Hepatocyte (in vitro differentiated cells): Measurements from ENCODE around the gene KCNE4. TPM values are rescaled to one million over a fixed set of nuclear protein-coding genes. Genes with fewer than 3 reads are reported as not detected.

Experiments
- DNase-seq: peaks from one replicate; pipeline ENCODE4 v3.0.0-alpha.2; 2016; ENCODE audit warnings: low spot score
- H2AFZ ChIP-seq: fragments of 200-600 bp; sonication (generic); 2 replicates; pipeline ENCODE4 v1.6.0; 2016; ENCODE audit warnings: antibody characterized with exemption, mild to moderate bottlenecking
- H3K27ac ChIP-seq: fragments of 200-600 bp; sonication (generic); 2 replicates; pipeline ENCODE4 v1.5.1; 2016; ENCODE audit warnings: mild to moderate bottlenecking
- H3K27me3 ChIP-seq: fragments of 200-600 bp; sonication (generic); 2 replicates; pipeline ENCODE4 v1.6.1; 2016
- H3K36me3 ChIP-seq: fragments of 200-600 bp; sonication (generic); replicated peaks from 2 replicates; pipeline ENCODE4 v1.5.1; 2016; ENCODE audit warnings: low read depth; ENCODE audit not compliant: insufficient read depth
- H3K4me1 ChIP-seq: fragments of 200-600 bp; sonication (generic); 2 replicates; pipeline ENCODE4 v1.5.1; 2016; ENCODE audit warnings: mild to moderate bottlenecking, moderate library complexity; ENCODE audit not compliant: insufficient read depth
- H3K4me2 ChIP-seq: fragments of 200-600 bp; sonication (generic); 2 replicates; pipeline ENCODE4 v1.6.0; 2016
- H3K4me3 ChIP-seq: fragments of 200-600 bp; sonication (generic); 2 replicates; pipeline ENCODE4 v1.5.1; 2016; ENCODE audit warnings: mild to moderate bottlenecking
- H3K79me2 ChIP-seq: fragments of 200-600 bp; sonication (generic); 2 replicates; pipeline ENCODE4 v1.6.0; 2017; ENCODE audit warnings: mild to moderate bottlenecking
- H3K9me2 ChIP-seq: fragments of 200-600 bp; sonication (generic); replicated peaks from 2 replicates; pipeline ENCODE4 v1.6.0; 2017; ENCODE audit warnings: mild to moderate bottlenecking; ENCODE audit not compliant: insufficient read depth
- H3K9me3 ChIP-seq: fragments of 200-600 bp; sonication (generic); 2 replicates; pipeline ENCODE4 v1.5.1; 2016; ENCODE audit warnings: low read depth, mild to moderate bottlenecking
- H4K20me1 ChIP-seq: fragments of 200-600 bp; sonication (generic); 2 replicates; pipeline ENCODE4 v1.6.0; 2016; ENCODE audit warnings: mild to moderate bottlenecking; ENCODE audit not compliant: insufficient read depth, poor library complexity, severe bottlenecking
- CTCF ChIP-seq: fragments of 200-600 bp; sonication (generic); IDR thresholded peaks from 2 replicates; pipeline ENCODE4 v1.5.1; 2016; ENCODE audit warnings: antibody characterized with exemption, mild to moderate bottlenecking; ENCODE audit not compliant: poor library complexity
- EZH2 ChIP-seq: fragments of 200-600 bp; sonication (generic); IDR thresholded peaks from 2 replicates; pipeline ENCODE4 v1.6.1; 2016; ENCODE audit warnings: antibody characterized with exemption, mild to moderate bottlenecking, borderline replicate concordance
- EZH2phosphoT487 ChIP-seq: fragments of 200-600 bp; sonication (generic); IDR thresholded peaks from one replicate; pipeline ENCODE4 v1.6.1; 2018; ENCODE audit warnings: antibody characterized with exemption, mild to moderate bottlenecking, low read depth, moderate library complexity; ENCODE audit not compliant: unreplicated experiment, severe bottlenecking
- WGBS: methylation state at CpG from one replicate; pipeline ENCODE4 v1.1.6; 2016; ENCODE audit warnings: low lambda C conversion rate; ENCODE audit errors: missing lambda C conversion rate; 5-methylcytosine and 5-hydroxymethylcytosine counted together
- polyA plus RNA-seq: library from polyadenylated mRNA; unstranded; fragments of >200 nt; fragmentation: Nextera tagmentation; extraction: Ambion mirVana; gene quantifications from 2 replicates; pipeline ENCODE4 v1.2.1, GENCODE V29; 2016
- total RNA-seq: library from RNA; depleted of rRNA; stranded (reverse); fragments of >200 nt; gene quantifications from 2 replicates; pipeline ENCODE4 v1.2.3, GENCODE V29; 2014

The KCNE4 gene
- total and polyA plus RNA-seq, 2 experiments from 2014 or later = 51.4 to 54.6 TPM

GRCh38 chr2:223044092-223044836, 7.7 kb upstream of the KCNE4 start:
- no peaks in the 10 kb centered on the region for H3K9me2 ChIP-seq
- peak overlapping the region; percentile 71 for H3K27ac ChIP-seq
- no peak overlapping the region for H3K4me2 ChIP-seq
- no peaks in the 10 kb centered on the region for H3K27me3 ChIP-seq
- 80% methylated on average over 12 of the region's 12 CpGs for WGBS
- no peak for TF ChIP-seq CTCF
- TF ChIP-seq EZH2phosphoT487 = no peak
- no peak for TF ChIP-seq EZH2
- no peaks in the 10 kb centered on the region for H3K79me2 ChIP-seq
- no peak overlapping the region for H3K4me3 ChIP-seq
- H2AFZ ChIP-seq = no peak overlapping the region
- H4K20me1 ChIP-seq = no peaks in the 10 kb centered on the region
- peak; percentile 21 for DNase-seq
- H3K9me3 ChIP-seq = no peaks in the 10 kb centered on the region
- no peaks in the 10 kb centered on the region for H3K36me3 ChIP-seq
- peaks cover 18% of the 10 kb centered on the region for H3K4me1 ChIP-seq

GRCh38 chr2:223044916-223045700, 6.9 kb upstream of the KCNE4 start:
- DNase-seq = no peak
- no peak overlapping the region for H2AFZ ChIP-seq
- H3K9me2 ChIP-seq = no peaks in the 10 kb centered on the region
- peak overlapping the region; percentile 71 for H3K27ac ChIP-seq
- no peaks in the 10 kb centered on the region for H4K20me1 ChIP-seq
- peaks cover 18% of the 10 kb centered on the region for H3K4me1 ChIP-seq
- H3K79me2 ChIP-seq = no peaks in the 10 kb centered on the region
- WGBS = 93% methylated on average over 3 of the region's 5 CpGs
- H3K9me3 ChIP-seq = no peaks in the 10 kb centered on the region
- H3K27me3 ChIP-seq = no peaks in the 10 kb centered on the region
- TF ChIP-seq CTCF (no peak), EZH2phosphoT487 (no peak), EZH2 (no peak)
- H3K36me3 ChIP-seq = no peaks in the 10 kb centered on the region
- no peak overlapping the region for H3K4me2 ChIP-seq
- H3K4me3 ChIP-seq = no peak overlapping the region

GRCh38 chr2:223046470-223047040, 5.4 kb upstream of the KCNE4 start:
- H3K4me2 ChIP-seq = no peak overlapping the region
- 73% methylated on average over 2 of the region's 2 CpGs for WGBS

More at GRCh38 chr2:223046470-223047040, 5.4 kb upstream of the KCNE4 start:
- H4K20me1 ChIP-seq = no peaks in the 10 kb centered on the region
- TF ChIP-seq EZH2 (no peak), EZH2phosphoT487 (no peak), CTCF (no peak)
- H3K9me2 ChIP-seq = no peaks in the 10 kb centered on the region
- peaks cover 21% of the 10 kb centered on the region for H3K4me1 ChIP-seq
- H3K9me3 ChIP-seq = no peaks in the 10 kb centered on the region
- no peak overlapping the region for H2AFZ ChIP-seq
- H3K36me3 ChIP-seq = no peaks in the 10 kb centered on the region
- H3K27ac ChIP-seq = peak overlapping the region; percentile 91
- no peaks in the 10 kb centered on the region for H3K27me3 ChIP-seq
- no peak for DNase-seq
- no peak overlapping the region for H3K4me3 ChIP-seq
- no peaks in the 10 kb centered on the region for H3K79me2 ChIP-seq
